Body of pancreas (tissue), 4 donors: ENCODE measurements around the gene POLE2.
"Not testable (repeated sequence)": the region's sequence is repeated elsewhere in the genome, so short reads cannot be mapped to it uniquely, and the experiment has no call there.

ENCODE experiments used
- POLR2A ChIP-seq, 3 donors: fragments of 450-650 bp; IDR thresholded peaks; one replicate each; pipeline ENCODE4 v1.6.1; 2016; ENCODE audit warnings: antibody characterized with exemption in 3 of 3, mild to moderate bottlenecking in 2 of 3
- TF ChIP-seq, protein P1 (sequence below), 7 experiments: fragments of 450-650 bp in 4 of 7; fragments of 200-600 bp in 3 of 7; sonication (generic) in 3 of 7; IDR thresholded peaks; one replicate each; pipeline ENCODE4 v1.5.1; 2016 to 2019; ENCODE audit warnings: antibody characterized with exemption in 7 of 7

- TF ChIP-seq, protein P1, sequence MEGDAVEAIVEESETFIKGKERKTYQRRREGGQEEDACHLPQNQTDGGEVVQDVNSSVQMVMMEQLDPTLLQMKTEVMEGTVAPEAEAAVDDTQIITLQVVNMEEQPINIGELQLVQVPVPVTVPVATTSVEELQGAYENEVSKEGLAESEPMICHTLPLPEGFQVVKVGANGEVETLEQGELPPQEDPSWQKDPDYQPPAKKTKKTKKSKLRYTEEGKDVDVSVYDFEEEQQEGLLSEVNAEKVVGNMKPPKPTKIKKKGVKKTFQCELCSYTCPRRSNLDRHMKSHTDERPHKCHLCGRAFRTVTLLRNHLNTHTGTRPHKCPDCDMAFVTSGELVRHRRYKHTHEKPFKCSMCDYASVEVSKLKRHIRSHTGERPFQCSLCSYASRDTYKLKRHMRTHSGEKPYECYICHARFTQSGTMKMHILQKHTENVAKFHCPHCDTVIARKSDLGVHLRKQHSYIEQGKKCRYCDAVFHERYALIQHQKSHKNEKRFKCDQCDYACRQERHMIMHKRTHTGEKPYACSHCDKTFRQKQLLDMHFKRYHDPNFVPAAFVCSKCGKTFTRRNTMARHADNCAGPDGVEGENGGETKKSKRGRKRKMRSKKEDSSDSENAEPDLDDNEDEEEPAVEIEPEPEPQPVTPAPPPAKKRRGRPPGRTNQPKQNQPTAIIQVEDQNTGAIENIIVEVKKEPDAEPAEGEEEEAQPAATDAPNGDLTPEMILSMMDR (IDR thresholded peaks at IDR 0.05): not testable (repeated sequence)
- not testable (repeated sequence) for TF ChIP-seq POLR2A (IDR thresholded peaks at IDR 0.05)
Measured at GRCh38 chr14:49704471-49704870, 16.5 kb upstream of the POLE2 start.
